Germinal center (tissue), 1 donor: ENCODE measurements around the gene CASP10.

Source experiments
- DNase-seq: peaks from one replicate; pipeline ENCODE4 v3.0.0; 2012; ENCODE audit warnings: mixed read lengths, low spot score

Gene CASP10

GRCh38 chr2:201261906-201262305 is 79.0 kb downstream of the CASP10 start:
- no peak for DNase-seq

GRCh38 chr2:201262718-201263117 is 79.8 kb downstream of the CASP10 start:
- DNase-seq = no peak

- no peak for DNase-seq
These were observed 80.8 kb downstream of the CASP10 start for GRCh38 chr2:201263779-201264178.

GRCh38 chr2:201264472-201265173 is 81.7 kb downstream of the CASP10 start:
- no peak for DNase-seq

- DNase-seq = no peak
These were observed 83.7 kb downstream of the CASP10 start for GRCh38 chr2:201266629-201267028.

- DNase-seq = no peak
These were observed 84.5 kb downstream of the CASP10 start for GRCh38 chr2:201267278-201268030.

- DNase-seq = no peak
These were observed 86.8 kb downstream of the CASP10 start for GRCh38 chr2:201269764-201270163.

- DNase-seq = no peak
These were observed 87.5 kb downstream of the CASP10 start for GRCh38 chr2:201270293-201271001.

GRCh38 chr2:201271917-201272316 is 89.0 kb downstream of the CASP10 start:
- DNase-seq = no peak

- no peak for DNase-seq
These were observed 90.5 kb downstream of the CASP10 start for GRCh38 chr2:201273330-201273983.

GRCh38 chr2:201275069-201275468 is 92.1 kb downstream of the CASP10 start:
- no peak for DNase-seq

GRCh38 chr2:201275990-201276389 is 93.0 kb downstream of the CASP10 start:
- DNase-seq = no peak

GRCh38 chr2:201276511-201276910 is 93.6 kb downstream of the CASP10 start:
- no peak for DNase-seq
